HepG2 (cell line): ENCODE results near the gene MEGF6. TPM values are rescaled to one million over a fixed set of nuclear protein-coding genes. Genes with fewer than 3 reads are reported as not detected.

Experiments
- ATAC-seq: fragments of 200-7000 bp; cut with Tn5 transposase; 3 replicates; pipeline ENCODE4 v1.9.1; 2020; ENCODE audit warnings: mild to moderate bottlenecking, moderate library complexity
- BruUV-seq: library from RNA; stranded (reverse); fragments of 400-500 nt; replicated peaks from 2 replicates; lab custom pipeline; 2021; lab: Mats Ljungman, UMichigan
- CTCF ChIA-PET: fragments of 300-600 bp; formaldehyde crosslinking; extraction: SDS; loops from one replicate; lab custom pipeline; 2021; ENCODE audit warnings: low total read pairs, inconsistent platforms, low intra/inter-chr PET ratio; lab: Yijun Ruan, JAX
- POLR2A ChIA-PET: fragments of 350-600 bp; sonication (Branson Sonifier 250); formaldehyde crosslinking; loops from one replicate; lab custom pipeline; 2020; ENCODE audit warnings: antibody characterized with exemption, inconsistent platforms; lab: Yijun Ruan, JAX
- DNase-seq: peaks from one replicate; pipeline ENCODE4 v3.0.0-alpha.2; 2015; ENCODE audit warnings: low spot score
- FAIRE-seq: peaks from 3 replicates; lab custom pipeline; 2011; peaks lifted over from hg19 to GRCh38; lab: Jason Lieb, UNC
- H2AFZ ChIP-seq: one replicate; pipeline ENCODE4 v1.6.1; 2011; ENCODE audit warnings: low read length, inconsistent platforms
- H3K27ac ChIP-seq: fragments of 300-600 bp; 3 replicates; pipeline ENCODE4 v1.8.0; 2011; ENCODE audit warnings: mixed run types, mild to moderate bottlenecking, mixed read lengths, low read length, inconsistent platforms; ENCODE audit not compliant: insufficient read depth; ENCODE audit errors: extremely low read length
- H3K27me3 ChIP-seq, 2 experiments: fragments of 200-600 bp in 1 of 2; 2 replicates in 1 of 2; 3 replicates in 1 of 2; pipeline versions ENCODE4 v1.6.0 to v1.8.0; 2011; ENCODE audit warnings: low read length in 2 of 2, mild to moderate bottlenecking in 2 of 2, moderate library complexity in 2 of 2, inconsistent platforms in 1 of 2; ENCODE audit not compliant: insufficient read depth in 2 of 2, control insufficient read depth in 1 of 2
- H3K36me3 ChIP-seq, 2 experiments: fragments of 200-600 bp in 1 of 2; replicated peaks in 1 of 2; 2 replicates in 1 of 2; 3 replicates in 1 of 2; pipeline versions ENCODE4 v1.5.1 to v1.8.0; 2011; ENCODE audit warnings: low read length in 2 of 2, inconsistent platforms in 1 of 2; ENCODE audit not compliant: insufficient read depth in 2 of 2, control insufficient read depth in 1 of 2
- H3K4me1 ChIP-seq: 2 replicates; pipeline ENCODE4 v1.5.1; 2012; ENCODE audit warnings: low read length, inconsistent platforms; ENCODE audit not compliant: insufficient read depth
- H3K4me2 ChIP-seq: 2 replicates; pipeline ENCODE4 v1.6.0; 2011; ENCODE audit warnings: low read depth, low read length, inconsistent platforms
- H3K4me3 ChIP-seq, 3 experiments: fragments of 200-600 bp in 1 of 3; sonication (generic), shearing (Covaris generic) in 1 of 3; replicated peaks in 1 of 3; 2 replicates each; pipeline ENCODE4 v1.5.1; 2011 to 2016; ENCODE audit warnings: low read length in 3 of 3, inconsistent platforms in 2 of 3, low read depth in 2 of 3, mild to moderate bottlenecking in 2 of 3, control low read depth in 1 of 3, mixed read lengths in 1 of 3; ENCODE audit not compliant: insufficient read depth in 1 of 3
- H3K79me2 ChIP-seq: one replicate; pipeline ENCODE4 v1.6.1; 2011; ENCODE audit warnings: low read length, inconsistent platforms; ENCODE audit not compliant: insufficient read depth
- H3K9ac ChIP-seq: 2 replicates; pipeline ENCODE4 v1.6.0; 2011; ENCODE audit warnings: mild to moderate bottlenecking, low read depth, low read length, inconsistent platforms; ENCODE audit not compliant: insufficient read depth
- H3K9me3 ChIP-seq: 2 replicates; pipeline ENCODE4 v1.5.1; 2012; ENCODE audit warnings: mild to moderate bottlenecking, low read length
- H4K20me1 ChIP-seq: 2 replicates; pipeline ENCODE4 v1.6.0; 2011; ENCODE audit warnings: inconsistent platforms, mild to moderate bottlenecking, low read length, moderate library complexity; ENCODE audit not compliant: insufficient read depth
- AHR ChIP-seq: IDR thresholded peaks from 2 replicates; pipeline ENCODE4 v1.6.1; 2018; ENCODE audit warnings: missing genetic modification reagents, missing compliant biosample characterization
- ATAD3A ChIP-seq: sonication (generic); formaldehyde crosslinking; IDR thresholded peaks from 2 replicates; pipeline ENCODE4 v1.4.0; 2020; ENCODE audit warnings: missing genetic modification reagents
- ATF7 ChIP-seq, 2 experiments: fragments of 450-650 bp in 1 of 2; sonication (generic) in 1 of 2; formaldehyde crosslinking in 1 of 2; IDR thresholded peaks; 2 replicates each; pipeline versions ENCODE4 v1.4.0 to v1.6.1; 2016 to 2020; ENCODE audit warnings: antibody characterized with exemption in 1 of 2, mild to moderate bottlenecking in 1 of 2, missing genetic modification reagents in 1 of 2
- JUN ChIP-seq: sonication (generic); formaldehyde crosslinking; IDR thresholded peaks from 2 replicates; pipeline ENCODE4 v1.4.0; 2020; ENCODE audit warnings: mild to moderate bottlenecking, missing genetic modification reagents
- MAFF ChIP-seq: IDR thresholded peaks from 2 replicates; pipeline ENCODE4 v1.6.1; 2011; ENCODE audit warnings: low read depth, low read length, improper control_type of control experiment
- SIN3A ChIP-seq: IDR thresholded peaks from 2 replicates; pipeline ENCODE4 v1.6.1; 2011; ENCODE audit warnings: low read depth, mild to moderate bottlenecking, control low read depth, low read length, borderline replicate concordance
- SNAI1 ChIP-seq: sonication (generic); formaldehyde crosslinking; IDR thresholded peaks from 2 replicates; pipeline ENCODE4 v1.5.0; 2020; ENCODE audit warnings: mild to moderate bottlenecking, missing genetic modification reagents, borderline replicate concordance
- ZFAT ChIP-seq: sonication (generic); formaldehyde crosslinking; conservative IDR thresholded peaks from 2 replicates; pipeline ENCODE4 v1.8.1; 2023; ENCODE audit warnings: missing genetic modification reagents, inconsistent platforms
- ZNF333 ChIP-seq: sonication (generic); formaldehyde crosslinking; IDR thresholded peaks from 2 replicates; pipeline ENCODE4 v1.4.0; 2020; ENCODE audit warnings: mild to moderate bottlenecking, missing genetic modification reagents, borderline replicate concordance
- ZNF350 ChIP-seq: sonication (generic); formaldehyde crosslinking; IDR thresholded peaks from 2 replicates; pipeline ENCODE4 v1.4.0; 2020; ENCODE audit warnings: mild to moderate bottlenecking, low read depth, missing genetic modification reagents, borderline replicate concordance
- ZNF850 ChIP-seq: sonication (generic); formaldehyde crosslinking; conservative IDR thresholded peaks from 2 replicates; pipeline ENCODE4 v1.9.0; 2021; ENCODE audit warnings: mild to moderate bottlenecking, missing genetic modification reagents
- WGBS: methylation state at CpG from one replicate; pipeline ENCODE4 v1.1.6; 2017; ENCODE audit warnings: low lambda C conversion rate; 5-methylcytosine and 5-hydroxymethylcytosine counted together
- in situ Hi-C: cut with HindIII; loops from 2 replicates; pipeline ENCODE4 v1.10.0; 2017; ENCODE audit warnings: low pct_unique_long_range_greater_than_20kb; ENCODE audit not compliant: extremely low pct_ligation_motif_present
- intact Hi-C: fragments of 100-400 bp; cut with micrococcal nuclease; formaldehyde crosslinking; loops from one replicate; pipeline ENCODE4 v1.10.0; 2022; ENCODE audit not compliant: unreplicated experiment
- polyA plus RNA-seq, 8 experiments: library from polyadenylated mRNA; depleted of rRNA in 3 of 8; stranded (reverse) in 7 of 8; unstranded in 1 of 8; fragments of >200 nt; fragmentation: Illumina TruSeq in 4 of 8; extraction: Trizol in 4 of 8; gene quantifications; 2 replicates each; pipeline versions ENCODE4 v1.2.1 to v1.2.3, GENCODE V29; 2011 to 2016; ENCODE audit warnings: low read depth in 4 of 8, missing spikeins in 1 of 8, mixed read lengths in 1 of 8; ENCODE audit not compliant: insufficient read depth in 1 of 8
- total RNA-seq, 5 experiments: library from RNA; depleted of rRNA; stranded (reverse); fragments of >200 nt; fragmentation: Illumina TruSeq; extraction: Trizol; gene quantifications; 2 replicates each; pipeline ENCODE4 v1.2.3, GENCODE V29; 2016; ENCODE audit warnings: low read depth in 1 of 5
- TF ChIP-seq, protein P1 (sequence below): IDR thresholded peaks from 2 replicates; pipeline ENCODE4 v1.6.1; 2016
- TF ChIP-seq, protein P2 (sequence below): sonication (generic); formaldehyde crosslinking; IDR thresholded peaks from 2 replicates; pipeline ENCODE4 v1.5.1; 2020; ENCODE audit warnings: mild to moderate bottlenecking, missing genetic modification reagents, moderate library complexity
- TF ChIP-seq, protein P3 (sequence below): sonication (generic); formaldehyde crosslinking; IDR thresholded peaks from 2 replicates; pipeline ENCODE4 v1.5.0; 2020; ENCODE audit warnings: mild to moderate bottlenecking, missing genetic modification reagents

Gene MEGF6
- total and polyA plus RNA-seq, 2 of the 13 experiments (the other 11 are each of a cell fraction or from before 2014, with no cell fraction given) = 1.9 TPM

DNA sequence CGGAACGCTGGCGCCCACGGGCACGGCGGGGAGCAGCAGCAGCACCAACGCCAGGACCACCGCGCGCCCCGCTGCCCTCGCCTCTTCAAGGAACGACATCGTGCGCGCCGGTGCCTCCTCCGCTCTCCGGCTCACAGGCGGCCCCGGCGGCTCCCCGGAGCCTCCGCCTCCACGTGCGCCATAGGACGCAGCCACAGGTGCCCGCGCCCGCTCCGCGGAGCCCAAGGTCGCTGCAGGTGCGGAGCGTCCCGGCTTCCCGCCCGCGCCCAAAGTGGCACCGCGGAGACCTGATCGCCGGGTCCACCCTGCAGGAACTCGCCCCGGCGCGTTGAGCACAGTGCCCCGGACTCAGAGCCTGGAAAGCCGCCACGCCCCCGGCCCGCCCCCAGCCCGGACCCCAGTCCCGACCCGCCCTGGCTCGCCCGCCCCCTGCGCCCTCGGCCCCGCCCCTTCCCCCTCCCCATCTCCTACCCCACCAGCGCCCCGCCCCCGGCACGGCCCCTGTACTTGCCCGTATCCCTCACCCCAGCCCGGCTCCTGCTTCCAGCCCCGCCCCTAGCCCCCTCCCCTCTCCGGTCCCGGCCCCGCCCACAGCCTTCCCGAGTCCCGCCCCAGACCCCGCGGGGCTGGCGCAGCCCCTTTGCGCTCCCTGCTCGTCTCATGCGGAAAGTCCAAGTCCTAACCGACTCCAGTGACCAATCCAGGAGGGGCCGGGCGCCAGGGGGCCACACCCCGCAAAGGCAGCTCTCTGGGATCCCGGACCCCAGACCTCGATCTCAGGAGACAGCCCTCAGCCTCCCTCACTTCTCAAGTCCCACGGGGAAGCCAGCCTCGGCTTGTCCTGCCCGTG is at the start of gene MEGF6 (continued):
- TF ChIP-seq ZNF333 (CRISPR knock-in tag) (no peak), ATAD3A (no peak), SIN3A (no peak)
- TF ChIP-seq, protein P1, sequence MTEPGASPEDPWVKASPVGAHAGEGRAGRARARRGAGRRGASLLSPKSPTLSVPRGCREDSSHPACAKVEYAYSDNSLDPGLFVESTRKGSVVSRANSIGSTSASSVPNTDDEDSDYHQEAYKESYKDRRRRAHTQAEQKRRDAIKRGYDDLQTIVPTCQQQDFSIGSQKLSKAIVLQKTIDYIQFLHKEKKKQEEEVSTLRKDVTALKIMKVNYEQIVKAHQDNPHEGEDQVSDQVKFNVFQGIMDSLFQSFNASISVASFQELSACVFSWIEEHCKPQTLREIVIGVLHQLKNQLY (CRISPR knock-in tag) = no peak
- TF ChIP-seq, protein P2, sequence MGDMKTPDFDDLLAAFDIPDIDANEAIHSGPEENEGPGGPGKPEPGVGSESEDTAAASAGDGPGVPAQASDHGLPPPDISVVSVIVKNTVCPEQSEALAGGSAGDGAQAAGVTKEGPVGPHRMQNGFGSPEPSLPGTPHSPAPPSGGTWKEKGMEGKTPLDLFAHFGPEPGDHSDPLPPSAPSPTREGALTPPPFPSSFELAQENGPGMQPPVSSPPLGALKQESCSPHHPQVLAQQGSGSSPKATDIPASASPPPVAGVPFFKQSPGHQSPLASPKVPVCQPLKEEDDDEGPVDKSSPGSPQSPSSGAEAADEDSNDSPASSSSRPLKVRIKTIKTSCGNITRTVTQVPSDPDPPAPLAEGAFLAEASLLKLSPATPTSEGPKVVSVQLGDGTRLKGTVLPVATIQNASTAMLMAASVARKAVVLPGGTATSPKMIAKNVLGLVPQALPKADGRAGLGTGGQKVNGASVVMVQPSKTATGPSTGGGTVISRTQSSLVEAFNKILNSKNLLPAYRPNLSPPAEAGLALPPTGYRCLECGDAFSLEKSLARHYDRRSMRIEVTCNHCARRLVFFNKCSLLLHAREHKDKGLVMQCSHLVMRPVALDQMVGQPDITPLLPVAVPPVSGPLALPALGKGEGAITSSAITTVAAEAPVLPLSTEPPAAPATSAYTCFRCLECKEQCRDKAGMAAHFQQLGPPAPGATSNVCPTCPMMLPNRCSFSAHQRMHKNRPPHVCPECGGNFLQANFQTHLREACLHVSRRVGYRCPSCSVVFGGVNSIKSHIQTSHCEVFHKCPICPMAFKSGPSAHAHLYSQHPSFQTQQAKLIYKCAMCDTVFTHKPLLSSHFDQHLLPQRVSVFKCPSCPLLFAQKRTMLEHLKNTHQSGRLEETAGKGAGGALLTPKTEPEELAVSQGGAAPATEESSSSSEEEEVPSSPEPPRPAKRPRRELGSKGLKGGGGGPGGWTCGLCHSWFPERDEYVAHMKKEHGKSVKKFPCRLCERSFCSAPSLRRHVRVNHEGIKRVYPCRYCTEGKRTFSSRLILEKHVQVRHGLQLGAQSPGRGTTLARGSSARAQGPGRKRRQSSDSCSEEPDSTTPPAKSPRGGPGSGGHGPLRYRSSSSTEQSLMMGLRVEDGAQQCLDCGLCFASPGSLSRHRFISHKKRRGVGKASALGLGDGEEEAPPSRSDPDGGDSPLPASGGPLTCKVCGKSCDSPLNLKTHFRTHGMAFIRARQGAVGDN = peak; percentile 69

DNA sequence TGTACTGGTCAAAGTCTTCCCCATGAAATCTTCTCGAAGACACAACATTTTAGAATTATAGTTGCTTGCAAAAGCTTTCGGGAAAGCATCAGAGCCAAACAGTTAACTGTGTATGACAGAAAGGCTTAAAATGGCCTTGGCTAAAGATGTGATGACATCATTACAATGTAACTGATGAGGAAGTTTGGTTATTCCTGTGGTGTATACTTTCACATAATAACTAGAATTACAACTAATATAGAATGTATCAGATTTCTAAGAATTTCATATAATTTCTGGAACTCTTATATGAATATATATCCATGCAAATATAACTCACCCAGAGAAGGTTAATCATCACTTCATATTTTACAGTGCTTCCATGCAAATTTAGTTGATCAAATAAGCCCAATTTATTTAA is 49.4 kb upstream of the MEGF6 start:
- H3K4me1 ChIP-seq = peaks cover 2% of the 10 kb centered on the region; the same call in 1 of the 2 replicates
- intact Hi-C loops (no loop called here), in situ Hi-C loops (no loop called here)
- H4K20me1 ChIP-seq = no peaks in the 10 kb centered on the region
- no TSS peak for BruUV-seq
- H3K36me3 ChIP-seq = no peaks in the 10 kb centered on the region
- no peak overlapping the region for H3K4me3 ChIP-seq
- FAIRE-seq = no peak
- H3K9ac ChIP-seq = no peak overlapping the region
- H3K9me3 ChIP-seq = no peaks in the 10 kb centered on the region
- ChIA-PET CTCF (no interaction called here), POLR2A (no interaction called here)
- no peak overlapping the region for H3K4me2 ChIP-seq
- H2AFZ ChIP-seq = no peak overlapping the region
- ATAC-seq = no peak
- WGBS = 80% methylated on average over 2 of the region's 2 CpGs
- H3K27ac ChIP-seq = no peak overlapping the region
- no peaks in the 10 kb centered on the region for H3K79me2 ChIP-seq
- no peaks in the 10 kb centered on the region for H3K27me3 ChIP-seq
- DNase-seq = no peak
- no peak for TF ChIP-seq MAFF
- TF ChIP-seq SNAI1 (CRISPR knock-in tag) = no peak
- TF ChIP-seq ZNF350 (CRISPR knock-in tag) = no peak
- TF ChIP-seq ZNF850 = no peak
- TF ChIP-seq, protein P3, sequence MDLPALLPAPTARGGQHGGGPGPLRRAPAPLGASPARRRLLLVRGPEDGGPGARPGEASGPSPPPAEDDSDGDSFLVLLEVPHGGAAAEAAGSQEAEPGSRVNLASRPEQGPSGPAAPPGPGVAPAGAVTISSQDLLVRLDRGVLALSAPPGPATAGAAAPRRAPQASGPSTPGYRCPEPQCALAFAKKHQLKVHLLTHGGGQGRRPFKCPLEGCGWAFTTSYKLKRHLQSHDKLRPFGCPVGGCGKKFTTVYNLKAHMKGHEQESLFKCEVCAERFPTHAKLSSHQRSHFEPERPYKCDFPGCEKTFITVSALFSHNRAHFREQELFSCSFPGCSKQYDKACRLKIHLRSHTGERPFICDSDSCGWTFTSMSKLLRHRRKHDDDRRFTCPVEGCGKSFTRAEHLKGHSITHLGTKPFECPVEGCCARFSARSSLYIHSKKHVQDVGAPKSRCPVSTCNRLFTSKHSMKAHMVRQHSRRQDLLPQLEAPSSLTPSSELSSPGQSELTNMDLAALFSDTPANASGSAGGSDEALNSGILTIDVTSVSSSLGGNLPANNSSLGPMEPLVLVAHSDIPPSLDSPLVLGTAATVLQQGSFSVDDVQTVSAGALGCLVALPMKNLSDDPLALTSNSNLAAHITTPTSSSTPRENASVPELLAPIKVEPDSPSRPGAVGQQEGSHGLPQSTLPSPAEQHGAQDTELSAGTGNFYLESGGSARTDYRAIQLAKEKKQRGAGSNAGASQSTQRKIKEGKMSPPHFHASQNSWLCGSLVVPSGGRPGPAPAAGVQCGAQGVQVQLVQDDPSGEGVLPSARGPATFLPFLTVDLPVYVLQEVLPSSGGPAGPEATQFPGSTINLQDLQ (CRISPR knock-in tag) = no peak
- TF ChIP-seq JUN = no peak
- no peak for TF ChIP-seq AHR (CRISPR knock-in tag)
- TF ChIP-seq ATF7 (IDR thresholded peaks at IDR 0.05) = peak; percentile 90
- no peak for TF ChIP-seq ATF7 (CRISPR knock-in tag; IDR thresholded peaks at IDR 0.05)
- no peak for TF ChIP-seq ZFAT (CRISPR knock-in tag)
